Ascending aorta (tissue), 2 donors: ENCODE results near the gene MBD3L3. TPM values are rescaled to one million over a fixed set of nuclear protein-coding genes. Genes with fewer than 3 reads are reported as not detected.

Source experiments
- DNase-seq, 2 donors: peaks; one replicate each; pipeline ENCODE4 v3.0.0-alpha.2; 2019; ENCODE audit warnings: low spot score in 2 of 2
- H3K27ac ChIP-seq, 2 donors: fragments of 200-600 bp; sonication (generic); one replicate each; pipeline ENCODE4 v1.5.1; 2016 to 2017; ENCODE audit warnings: mild to moderate bottlenecking in 1 of 2
- H3K27me3 ChIP-seq: fragments of 200-600 bp; sonication (generic); one replicate; pipeline ENCODE4 v1.5.1; 2017
- H3K36me3 ChIP-seq, 2 donors: fragments of 200-600 bp; sonication (generic); one replicate each; pipeline ENCODE4 v1.5.1; 2016
- H3K4me1 ChIP-seq, 2 donors: fragments of 200-600 bp; sonication (generic); one replicate each; pipeline ENCODE4 v1.5.1; 2016 to 2017; ENCODE audit warnings: mild to moderate bottlenecking in 1 of 2
- H3K4me3 ChIP-seq, 2 donors: fragments of 200-600 bp; sonication (generic); one replicate each; pipeline ENCODE4 v1.5.1; 2016 to 2017; ENCODE audit warnings: mild to moderate bottlenecking in 1 of 2
- H3K9me3 ChIP-seq, 2 donors: fragments of 200-600 bp; sonication (generic); one replicate each; pipeline ENCODE4 v1.5.1; 2016
- intact Hi-C: fragments of 100-400 bp; cut with DNase I; formaldehyde crosslinking; loops from one replicate; pipeline ENCODE4 v1.15.1; 2023
- total RNA-seq: library from RNA; depleted of rRNA; stranded (reverse); fragments of >200 nt; gene quantifications from one replicate; pipeline ENCODE4 v1.1.0, GENCODE V29; 2016
- TF ChIP-seq, protein P1 (sequence below), 3 experiments: fragments of 200-600 bp in 2 of 3; fragments of 450-650 bp in 1 of 3; sonication (generic) in 2 of 3; IDR thresholded peaks; one replicate each; pipeline ENCODE4 v1.5.1; 2016 to 2019; ENCODE audit warnings: antibody characterized with exemption in 3 of 3, mild to moderate bottlenecking in 1 of 3, moderate library complexity in 1 of 3

The MBD3L3 gene
- total RNA-seq, 1 donor from 2014 or later = not detected

DNA sequence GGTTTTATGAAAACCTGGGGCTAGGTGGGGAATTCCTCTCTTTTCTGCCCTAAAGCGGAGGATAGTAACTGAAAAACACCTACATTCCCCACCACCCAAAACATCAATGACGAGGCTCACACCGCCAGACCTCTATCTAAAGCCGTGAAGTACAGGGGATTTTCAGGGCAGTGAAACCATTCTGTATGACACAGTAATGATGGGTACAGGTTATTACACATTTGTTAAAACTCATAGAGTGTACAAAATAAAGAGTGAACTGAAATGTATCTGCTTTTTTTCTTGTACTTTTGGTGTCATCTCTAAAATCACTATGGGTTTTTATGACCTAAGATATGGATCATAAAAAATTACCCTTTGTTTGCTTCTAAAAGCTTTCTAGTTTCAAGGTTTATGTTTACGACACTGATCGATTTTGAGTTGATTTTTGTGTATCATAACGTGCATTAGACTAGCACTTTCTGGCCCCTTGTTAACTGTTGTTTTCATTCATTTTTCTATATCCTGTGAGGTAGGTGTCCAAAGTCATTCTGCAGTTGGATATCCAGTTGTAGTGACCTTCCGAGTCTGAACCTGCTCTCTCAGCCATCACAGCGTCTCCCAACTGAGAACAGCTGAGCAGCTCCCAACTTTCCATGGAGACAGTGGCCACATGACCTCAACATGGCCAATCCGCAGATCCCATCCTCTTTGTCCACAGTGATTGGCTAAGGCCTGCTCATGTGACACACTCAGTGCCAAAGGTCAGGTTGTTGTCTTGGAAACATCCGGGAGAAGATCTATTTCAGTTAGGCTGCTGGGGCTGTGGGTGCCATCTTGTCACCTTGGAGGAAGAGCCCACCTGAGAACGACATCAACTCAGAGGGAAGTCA, 47.5 kb downstream of the MBD3L3 start:
- TF ChIP-seq, protein P1, sequence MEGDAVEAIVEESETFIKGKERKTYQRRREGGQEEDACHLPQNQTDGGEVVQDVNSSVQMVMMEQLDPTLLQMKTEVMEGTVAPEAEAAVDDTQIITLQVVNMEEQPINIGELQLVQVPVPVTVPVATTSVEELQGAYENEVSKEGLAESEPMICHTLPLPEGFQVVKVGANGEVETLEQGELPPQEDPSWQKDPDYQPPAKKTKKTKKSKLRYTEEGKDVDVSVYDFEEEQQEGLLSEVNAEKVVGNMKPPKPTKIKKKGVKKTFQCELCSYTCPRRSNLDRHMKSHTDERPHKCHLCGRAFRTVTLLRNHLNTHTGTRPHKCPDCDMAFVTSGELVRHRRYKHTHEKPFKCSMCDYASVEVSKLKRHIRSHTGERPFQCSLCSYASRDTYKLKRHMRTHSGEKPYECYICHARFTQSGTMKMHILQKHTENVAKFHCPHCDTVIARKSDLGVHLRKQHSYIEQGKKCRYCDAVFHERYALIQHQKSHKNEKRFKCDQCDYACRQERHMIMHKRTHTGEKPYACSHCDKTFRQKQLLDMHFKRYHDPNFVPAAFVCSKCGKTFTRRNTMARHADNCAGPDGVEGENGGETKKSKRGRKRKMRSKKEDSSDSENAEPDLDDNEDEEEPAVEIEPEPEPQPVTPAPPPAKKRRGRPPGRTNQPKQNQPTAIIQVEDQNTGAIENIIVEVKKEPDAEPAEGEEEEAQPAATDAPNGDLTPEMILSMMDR (IDR thresholded peaks at IDR 0.05) = no peak
- Histone ChIP-seq H3K27me3 (no peaks in the 10 kb centered on the region), H3K36me3 (no peaks in the 10 kb centered on the region), H3K9me3 (no peaks in the 10 kb centered on the region), H3K27ac (no peak overlapping the region), H3K4me1 (no peaks in the 10 kb centered on the region), H3K4me3 (no peak overlapping the region)
- DNase-seq = no peak
- intact Hi-C loops = no loop called here

DNA sequence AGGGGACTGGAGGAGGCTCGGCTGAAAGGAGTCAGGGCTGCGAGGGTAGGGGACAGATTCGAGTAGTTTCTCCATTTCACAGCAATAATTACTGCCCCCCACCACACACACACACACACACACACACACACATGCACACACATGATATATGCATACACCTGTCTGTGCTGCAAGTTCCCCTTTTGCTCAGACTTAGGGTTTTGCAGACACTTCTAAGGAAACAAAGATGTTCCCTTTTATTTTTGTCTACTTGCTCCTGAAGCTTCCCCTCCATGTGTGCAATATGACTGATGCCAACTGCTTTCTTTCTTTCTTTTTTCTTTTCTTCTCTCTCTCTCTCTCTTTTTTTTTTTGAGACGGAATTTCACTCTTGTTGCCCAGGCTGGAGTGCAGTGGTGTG, 50.6 kb downstream of the MBD3L3 start:
- TF ChIP-seq, protein P1 (IDR thresholded peaks at IDR 0.05) = no peak

More for the DNA sequence above, 50.6 kb downstream of the MBD3L3 start:
- H3K27ac ChIP-seq = no peak overlapping the region
- no peaks in the 10 kb centered on the region for H3K4me1 ChIP-seq
- no peak for DNase-seq
- H3K9me3 ChIP-seq = no peaks in the 10 kb centered on the region
- H3K27me3 ChIP-seq = no peaks in the 10 kb centered on the region
- no peaks in the 10 kb centered on the region for H3K36me3 ChIP-seq
- no peak overlapping the region for H3K4me3 ChIP-seq
- intact Hi-C loops = no loop called here

Other genes with a start within 250 kb of the MBD3L3 start
- gene ADGRE1, start 171.1 kb downstream of the MBD3L3 start, total RNA-seq = not detected
- not detected for gene MBD3L2B, start 37.2 kb downstream of the MBD3L3 start, total RNA-seq
- gene MBD3L5, start 28.1 kb downstream of the MBD3L3 start, total RNA-seq = not detected
- gene MBD3L4, start 18.5 kb downstream of the MBD3L3 start, total RNA-seq = not detected
- gene MBD3L2, start 9.4 kb downstream of the MBD3L3 start, total RNA-seq = not detected
- 0.75 TPM for gene ZNF557, start 11.0 kb upstream of the MBD3L3 start, total RNA-seq
- gene INSR, start 235.7 kb upstream of the MBD3L3 start, total RNA-seq = 39.3 TPM